Epithelial cell of proximal tubule (primary cell): Measurements from ENCODE around the gene FARS2. TPM values are rescaled to one million over a fixed set of nuclear protein-coding genes. Genes with fewer than 3 reads are reported as not detected.

Source experiments
- DNase-seq: peaks from one replicate; pipeline ENCODE4 v3.0.0-alpha.2; 2011; ENCODE audit warnings: low read depth
- H3K4me3 ChIP-seq: 2 replicates; pipeline ENCODE4 v1.5.1; 2011; ENCODE audit warnings: low read depth, mild to moderate bottlenecking, low read length
- CTCF ChIP-seq: conservative IDR thresholded peaks from 2 replicates; pipeline ENCODE4 v1.5.1; 2012; ENCODE audit warnings: low read depth, mild to moderate bottlenecking, low read length
- total RNA-seq: library from RNA; depleted of rRNA; stranded (reverse); fragments of >200 nt; gene quantifications from 2 replicates; pipeline ENCODE4 v1.2.3, GENCODE V29; 2015

The FARS2 gene
- total RNA-seq, 1 donor from 2014 or later: 7.7 TPM

DNA sequence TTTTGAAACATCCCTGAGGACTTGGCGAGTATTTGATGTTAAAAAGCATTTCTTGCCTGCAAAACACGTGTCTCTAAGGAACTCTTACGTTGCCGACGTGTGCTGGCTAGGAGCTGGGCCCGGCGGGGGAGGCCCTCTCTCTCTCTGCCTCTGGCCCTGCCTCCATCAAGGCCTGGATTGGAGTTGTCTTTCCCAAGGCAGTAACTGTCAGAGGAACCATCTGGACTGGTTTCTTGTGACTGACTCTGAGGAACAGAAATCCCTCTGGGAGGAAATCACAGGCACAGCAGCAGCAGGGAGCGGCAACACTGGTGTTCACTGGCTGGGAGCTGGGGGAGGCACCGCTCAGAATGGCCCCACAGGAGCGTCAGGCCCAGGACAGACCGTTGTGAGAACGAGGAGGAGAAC, 501.3 kb downstream of the FARS2 start:
- H3K4me3 ChIP-seq: no peak overlapping the region
- DNase-seq: no peak
- no peak for TF ChIP-seq CTCF

DNA sequence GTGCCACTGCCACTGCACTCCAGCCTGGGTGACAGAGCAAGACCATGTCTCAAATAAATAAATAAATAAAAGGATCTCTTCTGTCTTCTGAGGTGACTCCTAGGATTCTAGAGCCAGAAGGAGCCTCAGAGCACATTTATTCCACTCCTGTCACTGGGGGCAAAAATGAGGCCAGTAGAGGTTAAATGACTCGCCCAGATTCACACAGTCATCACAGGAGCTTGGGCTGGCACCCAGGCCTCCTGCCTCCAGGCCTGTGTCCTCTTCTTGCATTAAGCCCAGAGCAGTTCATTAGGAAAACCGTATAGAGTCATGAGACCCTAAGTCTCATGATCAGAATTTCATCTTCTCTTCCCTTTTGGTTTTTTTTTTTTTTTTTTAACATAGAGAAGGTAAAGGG, 502.1 kb downstream of the FARS2 start:
- TF ChIP-seq CTCF: no peak
- no peak for DNase-seq
- no peak overlapping the region for H3K4me3 ChIP-seq

GRCh38 chr6:5763871-5764270, 502.6 kb downstream of the FARS2 start:
- TF ChIP-seq CTCF: no peak
- peak overlapping the region; percentile 7 for H3K4me3 ChIP-seq
- DNase-seq: peak; percentile 20

DNA sequence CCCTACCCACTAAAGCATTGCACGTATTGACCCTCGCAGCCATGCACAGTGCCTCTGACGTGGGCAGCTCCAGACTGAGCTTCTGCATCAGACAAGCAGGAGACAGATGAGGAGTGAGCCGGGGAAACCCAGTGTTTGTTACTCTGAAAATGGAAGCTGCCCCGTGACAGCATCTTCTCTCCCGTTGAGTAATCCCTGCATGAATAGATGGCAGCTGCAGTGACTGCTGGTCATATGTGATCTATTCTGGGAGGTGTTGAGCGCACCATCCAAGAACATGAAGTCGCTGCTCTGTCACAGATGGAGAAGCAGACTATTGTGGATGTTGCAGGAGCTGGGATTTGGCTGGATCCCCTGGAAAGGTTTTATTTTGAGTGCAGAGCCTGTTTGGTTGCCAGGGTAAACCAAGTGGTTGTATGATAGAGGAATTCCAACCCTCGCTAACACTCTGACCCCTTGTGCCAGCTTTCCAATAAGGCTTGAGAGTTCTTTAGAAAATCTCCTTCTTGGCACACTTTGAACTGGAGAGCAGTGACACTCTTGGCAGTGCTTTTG, 503.2 kb downstream of the FARS2 start:
- DNase-seq: peak; percentile 38
- peak overlapping the region; percentile 7 for H3K4me3 ChIP-seq
- TF ChIP-seq CTCF: no peak

DNA sequence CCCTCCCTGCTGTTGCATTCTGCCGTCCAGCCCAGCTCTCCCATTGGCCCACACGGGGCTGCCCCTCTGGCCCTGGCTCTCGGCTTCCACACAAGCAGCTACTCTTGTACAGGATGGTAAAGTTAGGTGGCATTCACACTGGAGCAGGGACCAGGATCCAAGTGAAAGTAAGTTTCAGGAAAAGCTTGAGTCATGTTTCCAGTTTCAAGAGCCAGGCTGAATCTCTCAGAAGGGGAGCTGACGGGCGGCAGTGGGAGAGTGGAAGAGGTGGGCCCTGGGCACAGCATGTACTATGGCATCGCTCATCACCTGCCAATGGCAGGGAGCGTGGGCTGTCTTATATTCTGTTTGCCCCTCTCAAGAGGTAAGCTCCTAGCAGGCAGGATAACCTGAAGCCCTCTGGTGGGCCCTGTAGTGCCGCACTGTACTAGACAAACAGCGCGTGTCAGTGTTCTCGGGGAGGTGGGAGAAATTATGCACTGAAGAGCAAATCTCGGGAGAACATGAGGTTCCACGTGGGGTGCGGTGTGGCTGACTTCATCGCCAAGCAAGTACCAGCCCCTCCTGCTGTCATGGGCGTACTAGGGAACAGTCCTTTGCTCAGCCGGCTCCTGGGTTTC, 503.9 kb downstream of the FARS2 start:
- H3K4me3 ChIP-seq: no peak overlapping the region
- TF ChIP-seq CTCF: no peak
- DNase-seq: no peak

DNA sequence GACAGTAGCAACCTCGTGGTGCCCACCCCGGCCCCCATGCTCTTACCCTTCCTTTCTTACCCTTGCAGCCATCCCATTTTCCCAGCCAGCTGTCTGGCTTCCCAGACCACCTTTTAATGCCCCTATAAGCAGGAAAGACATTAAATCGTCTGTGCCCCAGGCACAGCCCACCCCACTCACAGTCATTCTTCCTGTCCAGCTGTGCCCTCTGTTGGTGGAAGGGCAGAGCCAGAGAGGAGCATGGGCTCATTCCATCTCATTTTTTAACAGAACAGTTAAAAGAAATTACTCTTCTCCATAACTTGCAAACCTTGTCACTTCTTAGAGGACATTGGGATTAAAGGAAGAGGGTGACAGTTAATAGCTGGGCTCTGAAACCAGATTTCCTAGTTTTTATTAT, 504.9 kb downstream of the FARS2 start:
- TF ChIP-seq CTCF: peak; percentile 9
- no peak for DNase-seq
- H3K4me3 ChIP-seq: no peak overlapping the region

DNA sequence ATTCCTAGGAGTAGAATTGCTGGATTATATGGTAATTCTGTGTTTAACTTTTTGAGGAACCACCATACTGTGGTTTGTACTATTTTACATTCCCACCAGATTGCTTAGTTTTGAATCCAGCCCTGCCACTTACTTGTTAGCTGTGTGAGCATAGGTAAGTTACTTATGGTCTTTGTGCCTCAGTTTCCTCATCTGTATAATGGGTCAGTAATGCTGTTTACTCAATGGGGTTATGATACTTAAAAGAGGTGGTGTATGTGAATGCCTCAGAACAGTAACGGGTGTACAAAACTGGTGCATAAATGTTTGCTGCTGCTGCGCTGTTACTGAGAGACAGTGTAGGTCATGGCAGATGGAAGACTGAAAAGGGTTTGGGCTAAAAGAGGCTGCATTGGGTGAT, 506.2 kb downstream of the FARS2 start:
- no peak overlapping the region for H3K4me3 ChIP-seq
- no peak for DNase-seq
- no peak for TF ChIP-seq CTCF
